Loucy (cell line): Measurements from ENCODE around the gene ZBTB20.

Source experiments
- EZH2phosphoT487 ChIP-seq: fragments of 200-600 bp; IDR thresholded peaks from 2 replicates; pipeline ENCODE4 v1.6.1; 2018; ENCODE audit warnings: antibody characterized with exemption, mild to moderate bottlenecking, moderate library complexity, borderline replicate concordance
- TF ChIP-seq, protein P1 (sequence below): fragments of 200-600 bp; sonication (generic); conservative IDR thresholded peaks from 2 replicates; pipeline ENCODE4 v1.5.1; 2014; ENCODE audit warnings: mild to moderate bottlenecking, antibody characterized with exemption, low read length

GRCh38 chr3:115071601-115072000 lies 75.5 kb downstream of the ZBTB20 start:
- TF ChIP-seq, protein P1, sequence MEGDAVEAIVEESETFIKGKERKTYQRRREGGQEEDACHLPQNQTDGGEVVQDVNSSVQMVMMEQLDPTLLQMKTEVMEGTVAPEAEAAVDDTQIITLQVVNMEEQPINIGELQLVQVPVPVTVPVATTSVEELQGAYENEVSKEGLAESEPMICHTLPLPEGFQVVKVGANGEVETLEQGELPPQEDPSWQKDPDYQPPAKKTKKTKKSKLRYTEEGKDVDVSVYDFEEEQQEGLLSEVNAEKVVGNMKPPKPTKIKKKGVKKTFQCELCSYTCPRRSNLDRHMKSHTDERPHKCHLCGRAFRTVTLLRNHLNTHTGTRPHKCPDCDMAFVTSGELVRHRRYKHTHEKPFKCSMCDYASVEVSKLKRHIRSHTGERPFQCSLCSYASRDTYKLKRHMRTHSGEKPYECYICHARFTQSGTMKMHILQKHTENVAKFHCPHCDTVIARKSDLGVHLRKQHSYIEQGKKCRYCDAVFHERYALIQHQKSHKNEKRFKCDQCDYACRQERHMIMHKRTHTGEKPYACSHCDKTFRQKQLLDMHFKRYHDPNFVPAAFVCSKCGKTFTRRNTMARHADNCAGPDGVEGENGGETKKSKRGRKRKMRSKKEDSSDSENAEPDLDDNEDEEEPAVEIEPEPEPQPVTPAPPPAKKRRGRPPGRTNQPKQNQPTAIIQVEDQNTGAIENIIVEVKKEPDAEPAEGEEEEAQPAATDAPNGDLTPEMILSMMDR: no peak
- TF ChIP-seq EZH2phosphoT487: no peak
